GM18505 (cell line): Measurements from ENCODE around the gene RDH13.

ENCODE experiments used
- ATAC-seq: cut with Tn5 transposase; IDR thresholded peaks from one replicate; pipeline ENCODE4 v1.9.1; 2021; ENCODE audit not compliant: unreplicated experiment
- POLR2A ChIP-seq: IDR thresholded peaks from 4 replicates; pipeline ENCODE4 v1.6.1; 2011; ENCODE audit warnings: borderline replicate concordance; ENCODE audit not compliant: insufficient read depth, insufficient read length; ENCODE audit errors: extremely low read depth

RDH13 gene

GRCh38 chr19:55097864-55098715 is 35.1 kb upstream of the RDH13 start:
- no peak for ATAC-seq
- TF ChIP-seq POLR2A, result no peak

GRCh38 chr19:55096061-55096701 is 33.2 kb upstream of the RDH13 start:
- ATAC-seq, result no peak
- TF ChIP-seq POLR2A, result no peak

- no peak for TF ChIP-seq POLR2A
- no peak for ATAC-seq
Measured at GRCh38 chr19:55095260-55096060, 32.5 kb upstream of the RDH13 start.

- ATAC-seq, result no peak
- no peak for TF ChIP-seq POLR2A
Measured at GRCh38 chr19:55094456-55095259, 31.7 kb upstream of the RDH13 start.

- ATAC-seq, result no peak
- TF ChIP-seq POLR2A, result no peak
Measured at GRCh38 chr19:55092423-55093318, 29.7 kb upstream of the RDH13 start.

- ATAC-seq, result no peak
Measured at GRCh38 chr19:55091955-55092354, 29.0 kb upstream of the RDH13 start.

GRCh38 chr19:55091126-55091910 is 28.4 kb upstream of the RDH13 start:
- no peak for ATAC-seq
- TF ChIP-seq POLR2A, result no peak

More at GRCh38 chr19:55091955-55092354, 29.0 kb upstream of the RDH13 start:
- no peak for TF ChIP-seq POLR2A

GRCh38 chr19:55090564-55090963 is 27.6 kb upstream of the RDH13 start:
- no peak for ATAC-seq
- no peak for TF ChIP-seq POLR2A

- ATAC-seq, result no peak
- no peak for TF ChIP-seq POLR2A
Measured at GRCh38 chr19:55089342-55089944, 26.5 kb upstream of the RDH13 start.

- no peak for TF ChIP-seq POLR2A
- ATAC-seq, result no peak
Measured at GRCh38 chr19:55088543-55089341, 25.8 kb upstream of the RDH13 start.
